A549 (cell line): ENCODE results near the gene TMEM125.

ENCODE experiments used
- FOSL2 ChIP-seq, 2 experiments: fragments of 450-650 bp in 1 of 2; fragments of >200 bp in 1 of 2; sonication (Bioruptor Twin) in 1 of 2; formaldehyde crosslinking; IDR thresholded peaks; 2 replicates each; pipeline versions ENCODE4 v1.5.0 to v1.6.1; 2016 to 2020; ENCODE audit warnings: mild to moderate bottlenecking in 1 of 2, moderate library complexity in 1 of 2
- MYC ChIP-seq: IDR thresholded peaks from 2 replicates; pipeline ENCODE4 v1.6.1; 2012; ENCODE audit warnings: mild to moderate bottlenecking, inconsistent platforms, low read length, improper control_type of control experiment, borderline replicate concordance
- POLR2A ChIP-seq: IDR thresholded peaks from 2 replicates; pipeline ENCODE4 v1.6.1; 2012; ENCODE audit warnings: mild to moderate bottlenecking, low read length
- TF ChIP-seq, protein P1 (sequence below): fragments of >200 bp; sonication (Bioruptor Twin); formaldehyde crosslinking; IDR thresholded peaks from 3 replicates; pipeline ENCODE4 v1.5.1; 2016
- TF ChIP-seq, protein P2 (sequence below): IDR thresholded peaks from 2 replicates; pipeline ENCODE4 v1.6.1; 2012

DNA sequence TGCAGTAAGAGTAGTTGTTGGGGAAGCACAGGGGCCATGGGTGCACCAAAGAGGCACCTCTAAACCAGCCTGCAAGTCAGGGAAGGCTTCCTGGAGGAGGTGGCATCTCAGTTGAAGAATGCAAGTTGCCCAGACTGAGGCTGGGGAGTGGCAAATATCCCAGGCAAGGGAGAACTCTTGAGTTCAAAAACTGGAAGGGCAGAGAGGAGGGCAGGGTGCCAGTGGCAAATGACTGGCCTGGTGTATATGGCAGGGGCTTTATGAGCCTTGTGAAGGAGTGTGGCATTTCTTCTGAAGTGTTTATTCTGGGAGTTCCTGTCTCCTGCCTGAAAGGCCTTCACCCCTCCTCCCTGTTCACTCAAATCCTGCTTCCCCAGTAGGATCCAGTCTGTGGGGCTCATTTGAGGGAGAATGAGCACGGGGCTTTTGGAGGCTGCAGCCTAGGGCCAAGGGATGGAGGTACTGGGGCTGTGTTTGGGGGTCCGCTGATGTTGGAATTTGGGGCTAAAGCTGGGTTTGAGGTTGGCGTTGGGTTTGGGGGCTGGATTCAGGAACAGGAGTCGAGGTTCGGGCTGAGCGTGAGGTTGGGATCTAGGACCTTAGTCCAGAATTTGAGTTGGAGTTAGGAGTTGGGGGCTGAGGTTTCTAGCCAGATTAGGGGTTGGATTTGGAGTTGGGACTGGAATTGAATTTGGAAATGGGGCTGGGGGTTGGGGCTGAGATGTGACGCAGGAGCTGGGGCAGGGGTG is at the start of gene TMEM125:
- TF ChIP-seq, protein P1, sequence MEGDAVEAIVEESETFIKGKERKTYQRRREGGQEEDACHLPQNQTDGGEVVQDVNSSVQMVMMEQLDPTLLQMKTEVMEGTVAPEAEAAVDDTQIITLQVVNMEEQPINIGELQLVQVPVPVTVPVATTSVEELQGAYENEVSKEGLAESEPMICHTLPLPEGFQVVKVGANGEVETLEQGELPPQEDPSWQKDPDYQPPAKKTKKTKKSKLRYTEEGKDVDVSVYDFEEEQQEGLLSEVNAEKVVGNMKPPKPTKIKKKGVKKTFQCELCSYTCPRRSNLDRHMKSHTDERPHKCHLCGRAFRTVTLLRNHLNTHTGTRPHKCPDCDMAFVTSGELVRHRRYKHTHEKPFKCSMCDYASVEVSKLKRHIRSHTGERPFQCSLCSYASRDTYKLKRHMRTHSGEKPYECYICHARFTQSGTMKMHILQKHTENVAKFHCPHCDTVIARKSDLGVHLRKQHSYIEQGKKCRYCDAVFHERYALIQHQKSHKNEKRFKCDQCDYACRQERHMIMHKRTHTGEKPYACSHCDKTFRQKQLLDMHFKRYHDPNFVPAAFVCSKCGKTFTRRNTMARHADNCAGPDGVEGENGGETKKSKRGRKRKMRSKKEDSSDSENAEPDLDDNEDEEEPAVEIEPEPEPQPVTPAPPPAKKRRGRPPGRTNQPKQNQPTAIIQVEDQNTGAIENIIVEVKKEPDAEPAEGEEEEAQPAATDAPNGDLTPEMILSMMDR, result no peak
- TF ChIP-seq, protein P2, sequence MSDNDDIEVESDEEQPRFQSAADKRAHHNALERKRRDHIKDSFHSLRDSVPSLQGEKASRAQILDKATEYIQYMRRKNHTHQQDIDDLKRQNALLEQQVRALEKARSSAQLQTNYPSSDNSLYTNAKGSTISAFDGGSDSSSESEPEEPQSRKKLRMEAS, result no peak
- TF ChIP-seq FOSL2 (IDR thresholded peaks at IDR 0.05) (no peak), FOSL2 (CRISPR knock-in tag; IDR thresholded peaks at IDR 0.05) (no peak), MYC (no peak), POLR2A (no peak)
